Liver (tissue), 9 donors: ENCODE measurements around the gene PRSS33. TPM values are rescaled to one million over a fixed set of nuclear protein-coding genes. Genes with fewer than 3 reads are reported as not detected.
A peak's percentile ranks its signal among the peaks of the same experiment; 100 is the strongest.

Source experiments
- DNase-seq: peaks from one replicate; pipeline ENCODE4 v3.0.0-alpha.2; 2017; ENCODE audit warnings: low spot score
- H3K27ac ChIP-seq, 2 donors: one replicate each; pipeline ENCODE4 v1.7.0; 2013; ENCODE audit warnings: inconsistent platforms in 2 of 2, low read length in 2 of 2, control low read depth in 1 of 2, low read depth in 1 of 2, mild to moderate bottlenecking in 1 of 2
- H3K27me3 ChIP-seq, 4 donors: one replicate each; pipeline versions ENCODE4 v1.6.1 to v1.7.0; 2013; ENCODE audit warnings: low read length in 3 of 4, inconsistent platforms in 1 of 4, mild to moderate bottlenecking in 1 of 4, moderate library complexity in 1 of 4; ENCODE audit not compliant: control insufficient read depth in 4 of 4, insufficient read depth in 4 of 4
- H3K36me3 ChIP-seq, 4 donors: one replicate each; pipeline versions ENCODE4 v1.6.1 to v1.7.0; 2013; ENCODE audit warnings: low read length in 3 of 4, mild to moderate bottlenecking in 3 of 4, low read depth in 1 of 4, moderate library complexity in 1 of 4; ENCODE audit not compliant: control insufficient read depth in 4 of 4, insufficient read depth in 3 of 4
- H3K4me1 ChIP-seq, 4 donors: one replicate each; pipeline versions ENCODE4 v1.6.1 to v1.7.0; 2013; ENCODE audit warnings: low read length in 3 of 4, mild to moderate bottlenecking in 3 of 4, moderate library complexity in 1 of 4; ENCODE audit not compliant: control insufficient read depth in 4 of 4, insufficient read depth in 4 of 4
- H3K4me3 ChIP-seq, 3 donors: one replicate each; pipeline versions ENCODE4 v1.6.1 to v1.7.0; 2013; ENCODE audit warnings: low read length in 3 of 3, control low read depth in 1 of 3, low read depth in 1 of 3, mild to moderate bottlenecking in 1 of 3
- H3K9ac ChIP-seq, 2 donors: one replicate each; pipeline ENCODE4 v1.7.0; 2013; ENCODE audit warnings: low read length in 2 of 2, mild to moderate bottlenecking in 2 of 2, moderate library complexity in 2 of 2, control low read depth in 1 of 2, low read depth in 1 of 2
- H3K9me3 ChIP-seq, 4 donors: one replicate each; pipeline versions ENCODE4 v1.6.1 to v1.7.0; 2013; ENCODE audit warnings: low read length in 3 of 4; ENCODE audit not compliant: control insufficient read depth in 4 of 4
- CTCF ChIP-seq: fragments of 150-350 bp; IDR thresholded peaks from 2 replicates; pipeline ENCODE4 v1.5.1; 2017; ENCODE audit warnings: improper control_type of control experiment, low read depth, low read length; ENCODE audit not compliant: missing input control
- FOXA1 ChIP-seq: IDR thresholded peaks from 2 replicates; pipeline ENCODE4 v1.6.1; 2016; ENCODE audit warnings: antibody characterized with exemption
- GABPA ChIP-seq, 2 donors: IDR thresholded peaks in 1 of 2; conservative IDR thresholded peaks in 1 of 2; 2 replicates each; pipeline ENCODE4 v1.6.1; 2016; ENCODE audit warnings: antibody characterized with exemption in 2 of 2, mild to moderate bottlenecking in 1 of 2, moderate library complexity in 1 of 2
- HNF4A ChIP-seq, 2 donors: conservative IDR thresholded peaks; 2 replicates each; pipeline ENCODE4 v1.6.1; 2016; ENCODE audit warnings: antibody characterized with exemption in 2 of 2, mild to moderate bottlenecking in 2 of 2
- HNF4G ChIP-seq: IDR thresholded peaks from 2 replicates; pipeline ENCODE4 v1.6.1; 2016; ENCODE audit warnings: antibody characterized with exemption
- NR2F2 ChIP-seq: IDR thresholded peaks from 2 replicates; pipeline ENCODE4 v1.6.1; 2016; ENCODE audit warnings: antibody characterized with exemption
- RAD21 ChIP-seq, 2 donors: IDR thresholded peaks; 2 replicates each; pipeline ENCODE4 v1.6.1; 2016; ENCODE audit warnings: antibody characterized with exemption in 2 of 2, mild to moderate bottlenecking in 2 of 2
- RXRA ChIP-seq, 2 donors: IDR thresholded peaks; 2 replicates each; pipeline ENCODE4 v1.6.1; 2017 to 2018; ENCODE audit warnings: antibody characterized with exemption in 2 of 2, mild to moderate bottlenecking in 1 of 2
- SP1 ChIP-seq: IDR thresholded peaks from 2 replicates; pipeline ENCODE4 v1.6.1; 2018; ENCODE audit warnings: antibody characterized with exemption, mild to moderate bottlenecking
- TAF1 ChIP-seq: conservative IDR thresholded peaks from 2 replicates; pipeline ENCODE4 v1.6.1; 2016; ENCODE audit warnings: antibody characterized with exemption, mild to moderate bottlenecking
- YY1 ChIP-seq: IDR thresholded peaks from 2 replicates; pipeline ENCODE4 v1.6.1; 2016; ENCODE audit warnings: antibody characterized with exemption, mild to moderate bottlenecking
- WGBS: extraction: QIAGEN DNeasy Blood & Tissue Kit; methylation state at CpG from one replicate; pipeline ENCODE4 v1.1.7; 2013; 5-methylcytosine and 5-hydroxymethylcytosine counted together
- polyA plus RNA-seq, 2 donors: library from polyadenylated mRNA; stranded (reverse) in 1 of 2; unstranded in 1 of 2; fragments of 200-250 nt in 1 of 2; fragments of >200 nt in 1 of 2; fragmentation: Nextera tagmentation in 1 of 2; extraction: Ambion mirVana in 1 of 2; gene quantifications; one replicate each; pipeline versions ENCODE4 v1.2.1 to v1.2.3, GENCODE V29; 2013 to 2015
- total RNA-seq, 2 donors: library from RNA; depleted of rRNA; stranded (reverse); fragments of >200 nt; gene quantifications; one replicate each; pipeline ENCODE4 v1.2.3, GENCODE V29; 2014
- TF ChIP-seq, protein P1 (sequence below): IDR thresholded peaks from 2 replicates; pipeline ENCODE4 v1.6.1; 2016; ENCODE audit warnings: antibody characterized with exemption, mild to moderate bottlenecking
- TF ChIP-seq, protein P2 (sequence below): IDR thresholded peaks from 2 replicates; pipeline ENCODE4 v1.6.1; 2016; ENCODE audit warnings: antibody characterized with exemption
- TF ChIP-seq, protein P3 (sequence below): IDR thresholded peaks from 2 replicates; pipeline ENCODE4 v1.6.1; 2016; ENCODE audit warnings: antibody characterized with exemption
- TF ChIP-seq, protein P4 (sequence below): IDR thresholded peaks from 2 replicates; pipeline ENCODE4 v1.6.1; 2016; ENCODE audit warnings: antibody characterized with exemption
- donor health status: healthy.
- donor health status: healthy.
- donor health status: healthy.
- donor health status: healthy.
- donor health status: healthy.

PRSS33 gene
- total and polyA plus RNA-seq, 4 donors, result not detected

- TF ChIP-seq, protein P1, sequence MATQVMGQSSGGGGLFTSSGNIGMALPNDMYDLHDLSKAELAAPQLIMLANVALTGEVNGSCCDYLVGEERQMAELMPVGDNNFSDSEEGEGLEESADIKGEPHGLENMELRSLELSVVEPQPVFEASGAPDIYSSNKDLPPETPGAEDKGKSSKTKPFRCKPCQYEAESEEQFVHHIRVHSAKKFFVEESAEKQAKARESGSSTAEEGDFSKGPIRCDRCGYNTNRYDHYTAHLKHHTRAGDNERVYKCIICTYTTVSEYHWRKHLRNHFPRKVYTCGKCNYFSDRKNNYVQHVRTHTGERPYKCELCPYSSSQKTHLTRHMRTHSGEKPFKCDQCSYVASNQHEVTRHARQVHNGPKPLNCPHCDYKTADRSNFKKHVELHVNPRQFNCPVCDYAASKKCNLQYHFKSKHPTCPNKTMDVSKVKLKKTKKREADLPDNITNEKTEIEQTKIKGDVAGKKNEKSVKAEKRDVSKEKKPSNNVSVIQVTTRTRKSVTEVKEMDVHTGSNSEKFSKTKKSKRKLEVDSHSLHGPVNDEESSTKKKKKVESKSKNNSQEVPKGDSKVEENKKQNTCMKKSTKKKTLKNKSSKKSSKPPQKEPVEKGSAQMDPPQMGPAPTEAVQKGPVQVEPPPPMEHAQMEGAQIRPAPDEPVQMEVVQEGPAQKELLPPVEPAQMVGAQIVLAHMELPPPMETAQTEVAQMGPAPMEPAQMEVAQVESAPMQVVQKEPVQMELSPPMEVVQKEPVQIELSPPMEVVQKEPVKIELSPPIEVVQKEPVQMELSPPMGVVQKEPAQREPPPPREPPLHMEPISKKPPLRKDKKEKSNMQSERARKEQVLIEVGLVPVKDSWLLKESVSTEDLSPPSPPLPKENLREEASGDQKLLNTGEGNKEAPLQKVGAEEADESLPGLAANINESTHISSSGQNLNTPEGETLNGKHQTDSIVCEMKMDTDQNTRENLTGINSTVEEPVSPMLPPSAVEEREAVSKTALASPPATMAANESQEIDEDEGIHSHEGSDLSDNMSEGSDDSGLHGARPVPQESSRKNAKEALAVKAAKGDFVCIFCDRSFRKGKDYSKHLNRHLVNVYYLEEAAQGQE, result no peak
- TF ChIP-seq TAF1, result no peak
Observed at GRCh38 chr16:2776500-2777139, 10.7 kb downstream of the PRSS33 start (continued).

DNA sequence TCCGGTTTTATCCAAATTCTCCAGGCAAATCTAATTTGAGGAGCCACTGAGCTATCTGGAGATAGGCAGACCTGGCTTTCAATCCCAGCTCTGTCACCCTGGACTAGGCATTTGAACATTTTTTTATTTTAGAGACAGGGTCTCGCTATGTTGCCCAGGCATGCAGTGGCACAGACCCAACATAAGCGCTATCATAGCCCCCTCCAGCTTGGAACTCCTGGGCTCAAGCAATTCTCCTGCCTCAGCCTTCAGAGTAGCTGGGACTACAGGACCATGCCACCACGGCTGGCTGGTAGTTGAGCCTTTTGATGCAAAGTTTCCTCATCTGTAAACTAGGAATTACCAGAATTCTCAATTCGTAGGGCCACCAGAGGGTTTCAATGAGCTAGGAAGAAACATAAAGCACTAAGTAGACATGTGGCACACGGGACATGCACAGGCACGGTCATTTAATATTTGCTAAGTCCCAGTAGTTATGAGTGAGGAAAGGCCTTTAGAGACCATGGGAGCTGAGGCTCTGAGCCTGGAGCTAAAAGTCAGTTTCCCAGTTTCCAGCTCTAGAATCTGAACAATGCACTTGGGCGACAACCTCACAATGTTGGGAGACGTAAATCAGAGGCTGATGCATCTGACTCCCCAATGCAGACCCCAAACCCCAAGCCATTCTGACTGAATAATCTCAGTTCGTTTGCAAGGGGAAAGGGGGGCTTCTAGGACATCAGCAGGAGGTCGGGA, 11.4 kb downstream of the PRSS33 start:
- no peaks in the 10 kb centered on the region for H3K27me3 ChIP-seq
- no peaks in the 10 kb centered on the region for H3K9me3 ChIP-seq
- peak overlapping the region; percentile 86 to 93 (median 90) for H3K4me3 ChIP-seq
- H3K27ac ChIP-seq, result peak overlapping the region in 1 of 2 donors; percentile 17
- TF ChIP-seq HNF4A (conservative IDR thresholded peaks at IDR 0.05) (no peak), HNF4G (no peak)
- TF ChIP-seq, protein P1, result no peak
- TF ChIP-seq, protein P2, sequence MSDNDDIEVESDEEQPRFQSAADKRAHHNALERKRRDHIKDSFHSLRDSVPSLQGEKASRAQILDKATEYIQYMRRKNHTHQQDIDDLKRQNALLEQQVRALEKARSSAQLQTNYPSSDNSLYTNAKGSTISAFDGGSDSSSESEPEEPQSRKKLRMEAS, result no peak
- peaks cover 4 to 30% (median 14%) of the 10 kb centered on the region in 4 donors for H3K36me3 ChIP-seq
- H3K4me1 ChIP-seq, result peaks cover 10 to 26% (median 18%) of the 10 kb centered on the region in 4 donors
- H3K9ac ChIP-seq, result peak overlapping the region; percentile 33 to 72
- 55% methylated on average over 11 of the region's 11 CpGs for WGBS
- no peak for DNase-seq

DNA sequence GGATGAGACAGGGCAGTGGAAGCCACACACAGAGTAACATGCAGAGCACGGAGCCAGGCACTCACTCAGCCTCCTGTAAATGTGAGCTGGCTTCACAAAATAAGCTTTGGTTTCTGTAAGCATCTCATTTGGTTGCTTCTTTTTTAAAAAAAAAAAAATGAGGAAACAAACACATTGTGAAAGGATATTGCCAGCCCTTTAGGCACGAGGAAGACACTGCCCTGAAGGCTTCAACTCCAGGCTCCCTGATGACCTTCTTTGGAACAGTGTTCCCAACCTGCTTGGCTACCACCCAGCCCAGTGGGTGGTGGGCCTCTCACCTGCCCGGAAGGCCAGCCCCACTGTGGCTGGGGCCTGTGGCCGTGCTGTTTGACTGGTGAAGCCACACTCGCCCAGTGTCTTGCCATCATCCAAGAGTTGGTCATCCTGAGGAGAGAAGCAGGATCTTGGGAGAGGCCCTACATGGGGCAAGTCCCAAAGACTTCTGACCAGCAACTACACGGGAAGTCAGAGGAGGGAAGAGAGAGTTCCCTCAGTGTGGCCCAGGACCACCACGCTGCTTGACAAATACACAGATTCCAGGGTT, 12.1 kb downstream of the PRSS33 start:
- H3K9ac ChIP-seq, result no peak overlapping the region
- 87% methylated on average over 7 of the region's 7 CpGs for WGBS
- H3K9me3 ChIP-seq, result no peaks in the 10 kb centered on the region
- H3K27ac ChIP-seq, result no peak overlapping the region
- no peaks in the 10 kb centered on the region for H3K27me3 ChIP-seq
- H3K4me1 ChIP-seq, result peaks cover 10 to 26% (median 18%) of the 10 kb centered on the region in 4 donors
- peaks cover 10 to 37% (median 17%) of the 10 kb centered on the region in 4 donors for H3K36me3 ChIP-seq
- no peak overlapping the region for H3K4me3 ChIP-seq
- no peak for DNase-seq
- TF ChIP-seq CTCF (no peak), HNF4A (conservative IDR thresholded peaks at IDR 0.05) (no peak), TAF1 (no peak), RAD21 (IDR thresholded peaks at IDR 0.05) (no peak), GABPA (IDR thresholded peaks at IDR 0.05 in 1 of 2, conservative IDR thresholded peaks at IDR 0.05 in 1 of 2) (no peak), RXRA (IDR thresholded peaks at IDR 0.05) (no peak), YY1 (no peak), NR2F2 (no peak), SP1 (no peak), FOXA1 (no peak)
- TF ChIP-seq, protein P2, result no peak
- TF ChIP-seq, protein P3, sequence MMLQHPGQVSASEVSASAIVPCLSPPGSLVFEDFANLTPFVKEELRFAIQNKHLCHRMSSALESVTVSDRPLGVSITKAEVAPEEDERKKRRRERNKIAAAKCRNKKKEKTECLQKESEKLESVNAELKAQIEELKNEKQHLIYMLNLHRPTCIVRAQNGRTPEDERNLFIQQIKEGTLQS, result no peak
- TF ChIP-seq, protein P4, sequence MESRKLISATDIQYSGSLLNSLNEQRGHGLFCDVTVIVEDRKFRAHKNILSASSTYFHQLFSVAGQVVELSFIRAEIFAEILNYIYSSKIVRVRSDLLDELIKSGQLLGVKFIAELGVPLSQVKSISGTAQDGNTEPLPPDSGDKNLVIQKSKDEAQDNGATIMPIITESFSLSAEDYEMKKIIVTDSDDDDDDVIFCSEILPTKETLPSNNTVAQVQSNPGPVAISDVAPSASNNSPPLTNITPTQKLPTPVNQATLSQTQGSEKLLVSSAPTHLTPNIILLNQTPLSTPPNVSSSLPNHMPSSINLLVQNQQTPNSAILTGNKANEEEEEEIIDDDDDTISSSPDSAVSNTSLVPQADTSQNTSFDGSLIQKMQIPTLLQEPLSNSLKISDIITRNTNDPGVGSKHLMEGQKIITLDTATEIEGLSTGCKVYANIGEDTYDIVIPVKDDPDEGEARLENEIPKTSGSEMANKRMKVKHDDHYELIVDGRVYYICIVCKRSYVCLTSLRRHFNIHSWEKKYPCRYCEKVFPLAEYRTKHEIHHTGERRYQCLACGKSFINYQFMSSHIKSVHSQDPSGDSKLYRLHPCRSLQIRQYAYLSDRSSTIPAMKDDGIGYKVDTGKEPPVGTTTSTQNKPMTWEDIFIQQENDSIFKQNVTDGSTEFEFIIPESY, result no peak
